Measurements from ENCODE around the gene STYK1. TPM values are rescaled to one million over a fixed set of nuclear protein-coding genes. Genes with fewer than 3 reads are reported as not detected.

Gene STYK1
- total RNA-seq, 1 donor from 2014 or later: 0.53 TPM

GRCh38 chr12:10701131-10701681, 27.4 kb upstream of the STYK1 start:
- no peak for TF ChIP-seq CTCF (IDR thresholded peaks at IDR 0.05; ENCODE audit: insufficient read depth, low read length, severe bottlenecking)
- no peak overlapping the region for H3K4me3 ChIP-seq (ENCODE audit: low read depth, low read length)
- peaks cover 27% of the 10 kb centered on the region for H3K36me3 ChIP-seq (ENCODE audit: control insufficient read depth, insufficient read depth, low read length)
- no peaks in the 10 kb centered on the region for H3K27me3 ChIP-seq (ENCODE audit: control insufficient read depth, insufficient read depth, low read length)
- FAIRE-seq: no peak
- no peak for DNase-seq (ENCODE audit: low read depth)

GRCh38 chr12:10700581-10700980, 26.7 kb upstream of the STYK1 start:
- Histone ChIP-seq H3K36me3 (ENCODE audit: control insufficient read depth, insufficient read depth, low read length) (peaks cover 26% of the 10 kb centered on the region), H3K27me3 (ENCODE audit: control insufficient read depth, insufficient read depth, low read length) (no peaks in the 10 kb centered on the region), H3K4me3 (ENCODE audit: low read depth, low read length) (no peak overlapping the region)
- DNase-seq (ENCODE audit: low read depth): no peak
- FAIRE-seq: no peak
- TF ChIP-seq CTCF (IDR thresholded peaks at IDR 0.05; ENCODE audit: insufficient read depth, low read length, severe bottlenecking): no peak

GRCh38 chr12:10697862-10698261, 24.0 kb upstream of the STYK1 start:
- no peak for DNase-seq (ENCODE audit: low read depth)
- H3K36me3 ChIP-seq (ENCODE audit: control insufficient read depth, insufficient read depth, low read length): peaks cover 17% of the 10 kb centered on the region
- FAIRE-seq: no peak
- no peak for TF ChIP-seq CTCF (IDR thresholded peaks at IDR 0.05; ENCODE audit: insufficient read depth, low read length, severe bottlenecking)
- no peaks in the 10 kb centered on the region for H3K27me3 ChIP-seq (ENCODE audit: control insufficient read depth, insufficient read depth, low read length)
- H3K4me3 ChIP-seq (ENCODE audit: low read depth, low read length): no peak overlapping the region

GRCh38 chr12:10697156-10697555, 23.3 kb upstream of the STYK1 start:
- peaks cover 17% of the 10 kb centered on the region for H3K36me3 ChIP-seq (ENCODE audit: control insufficient read depth, insufficient read depth, low read length)
- DNase-seq (ENCODE audit: low read depth) (no peak), FAIRE-seq (no peak)
- no peaks in the 10 kb centered on the region for H3K27me3 ChIP-seq (ENCODE audit: control insufficient read depth, insufficient read depth, low read length)
- TF ChIP-seq CTCF (IDR thresholded peaks at IDR 0.05; ENCODE audit: insufficient read depth, low read length, severe bottlenecking): no peak
- no peak overlapping the region for H3K4me3 ChIP-seq (ENCODE audit: low read depth, low read length)

GRCh38 chr12:10690906-10691305, 17.1 kb upstream of the STYK1 start:
- Histone ChIP-seq H3K27me3 (ENCODE audit: control insufficient read depth, insufficient read depth, low read length) (no peaks in the 10 kb centered on the region), H3K36me3 (ENCODE audit: control insufficient read depth, insufficient read depth, low read length) (no peaks in the 10 kb centered on the region), H3K4me3 (ENCODE audit: low read depth, low read length) (no peak overlapping the region)
- no peak for TF ChIP-seq CTCF (IDR thresholded peaks at IDR 0.05; ENCODE audit: insufficient read depth, low read length, severe bottlenecking)
- DNase-seq (ENCODE audit: low read depth): no peak
- FAIRE-seq: no peak

- Histone ChIP-seq H3K36me3 (ENCODE audit: control insufficient read depth, insufficient read depth, low read length) (no peaks in the 10 kb centered on the region), H3K27me3 (ENCODE audit: control insufficient read depth, insufficient read depth, low read length) (no peaks in the 10 kb centered on the region), H3K4me3 (ENCODE audit: low read depth, low read length) (no peak overlapping the region)
- FAIRE-seq: no peak
- no peak for DNase-seq (ENCODE audit: low read depth)
- TF ChIP-seq CTCF (IDR thresholded peaks at IDR 0.05; ENCODE audit: insufficient read depth, low read length, severe bottlenecking): no peak
Observed at GRCh38 chr12:10689146-10689545, 15.3 kb upstream of the STYK1 start.

All from bronchial epithelial cell (primary cell).